ENCODE data around the gene PCSK5. TPM values are rescaled to one million over a fixed set of nuclear protein-coding genes. Genes with fewer than 3 reads are reported as not detected.

PCSK5 gene
- total RNA-seq, 4 donors from 2014 or later, result 6.5 to 24.3 (median 12.4) TPM

DNA sequence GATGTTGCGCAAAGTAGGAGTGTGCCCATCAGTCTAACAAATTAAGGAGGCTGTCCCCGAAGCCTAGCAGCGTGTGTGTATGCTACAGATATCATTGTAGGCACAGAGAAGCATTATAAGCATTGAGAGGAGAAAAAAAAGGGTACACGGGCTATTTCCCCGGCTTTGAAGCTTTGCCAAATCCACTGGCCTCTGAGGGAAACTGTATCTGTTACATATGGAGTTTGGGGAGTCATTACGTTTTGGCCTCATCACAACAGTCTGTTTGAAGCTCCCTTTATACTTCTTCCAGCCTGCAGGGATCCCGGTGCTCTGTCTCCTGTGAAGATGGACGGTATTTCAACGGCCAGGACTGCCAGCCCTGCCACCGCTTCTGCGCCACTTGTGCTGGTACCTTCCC lies 297.8 kb downstream of the PCSK5 start:
- no peaks in the 10 kb centered on the region for H3K36me3 ChIP-seq

DNA sequence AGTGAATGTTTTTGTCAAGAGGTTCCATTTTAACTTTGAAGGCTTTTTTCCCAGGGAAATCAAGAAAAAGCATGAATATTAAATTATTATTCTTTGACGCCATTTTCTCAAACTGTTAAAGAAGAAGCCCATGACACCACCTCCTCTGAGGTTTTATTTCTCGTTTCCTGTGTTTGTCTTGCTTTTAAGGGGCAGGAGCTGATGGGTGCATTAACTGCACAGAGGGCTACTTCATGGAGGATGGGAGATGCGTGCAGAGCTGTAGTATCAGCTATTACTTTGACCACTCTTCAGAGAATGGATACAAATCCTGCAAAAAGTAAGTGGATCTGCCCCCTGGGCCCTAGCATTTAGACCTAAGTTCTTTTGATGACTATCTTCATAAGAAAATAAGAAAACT lies 298.4 kb downstream of the PCSK5 start:
- DNase-seq, result no peak
- H3K27me3 ChIP-seq, result no peaks in the 10 kb centered on the region
- no peaks in the 10 kb centered on the region for H3K36me3 ChIP-seq
- no peak overlapping the region for H3K27ac ChIP-seq
- H3K9me3 ChIP-seq, result no peaks in the 10 kb centered on the region
- intact Hi-C loops (cut with DNase I; ENCODE audit: low total_unique reads), result no loop called here
- no peak overlapping the region for H3K4me3 ChIP-seq
- no peaks in the 10 kb centered on the region for H3K4me1 ChIP-seq
- TF ChIP-seq, protein P1, sequence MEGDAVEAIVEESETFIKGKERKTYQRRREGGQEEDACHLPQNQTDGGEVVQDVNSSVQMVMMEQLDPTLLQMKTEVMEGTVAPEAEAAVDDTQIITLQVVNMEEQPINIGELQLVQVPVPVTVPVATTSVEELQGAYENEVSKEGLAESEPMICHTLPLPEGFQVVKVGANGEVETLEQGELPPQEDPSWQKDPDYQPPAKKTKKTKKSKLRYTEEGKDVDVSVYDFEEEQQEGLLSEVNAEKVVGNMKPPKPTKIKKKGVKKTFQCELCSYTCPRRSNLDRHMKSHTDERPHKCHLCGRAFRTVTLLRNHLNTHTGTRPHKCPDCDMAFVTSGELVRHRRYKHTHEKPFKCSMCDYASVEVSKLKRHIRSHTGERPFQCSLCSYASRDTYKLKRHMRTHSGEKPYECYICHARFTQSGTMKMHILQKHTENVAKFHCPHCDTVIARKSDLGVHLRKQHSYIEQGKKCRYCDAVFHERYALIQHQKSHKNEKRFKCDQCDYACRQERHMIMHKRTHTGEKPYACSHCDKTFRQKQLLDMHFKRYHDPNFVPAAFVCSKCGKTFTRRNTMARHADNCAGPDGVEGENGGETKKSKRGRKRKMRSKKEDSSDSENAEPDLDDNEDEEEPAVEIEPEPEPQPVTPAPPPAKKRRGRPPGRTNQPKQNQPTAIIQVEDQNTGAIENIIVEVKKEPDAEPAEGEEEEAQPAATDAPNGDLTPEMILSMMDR (IDR thresholded peaks at IDR 0.05), result no peak
- TF ChIP-seq POLR2A (IDR thresholded peaks at IDR 0.05), result no peak

More for the DNA sequence above, 297.8 kb downstream of the PCSK5 start:
- intact Hi-C loops (cut with DNase I; ENCODE audit: low total_unique reads), result no loop called here
- no peak for DNase-seq
- Histone ChIP-seq H3K9me3 (no peaks in the 10 kb centered on the region), H3K27me3 (no peaks in the 10 kb centered on the region), H3K27ac (no peak overlapping the region), H3K4me1 (no peaks in the 10 kb centered on the region), H3K4me3 (no peak overlapping the region)
- TF ChIP-seq, protein P1 (IDR thresholded peaks at IDR 0.05), result no peak
- TF ChIP-seq POLR2A (IDR thresholded peaks at IDR 0.05), result no peak

DNA sequence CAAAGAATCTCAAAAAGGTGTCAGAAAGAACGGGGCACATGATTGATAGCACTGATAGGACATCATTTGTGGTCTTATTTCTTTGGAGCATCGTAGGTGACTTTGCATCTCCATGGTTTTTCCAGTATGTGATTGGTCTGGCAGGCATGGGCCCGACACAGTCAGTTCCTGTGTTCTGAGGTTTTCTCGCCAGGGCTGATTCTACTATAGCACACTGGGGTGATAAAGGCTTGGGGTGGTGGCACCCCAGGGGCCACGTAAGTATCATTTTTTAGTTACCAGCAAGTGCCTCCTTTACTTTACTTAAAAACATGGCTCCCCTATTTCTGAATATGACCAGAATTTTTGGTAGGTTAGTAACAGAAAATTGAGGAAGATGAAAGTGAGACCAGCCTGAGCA lies 301.0 kb downstream of the PCSK5 start:
- no peak overlapping the region for H3K4me3 ChIP-seq
- H3K4me1 ChIP-seq, result no peaks in the 10 kb centered on the region
- TF ChIP-seq POLR2A (IDR thresholded peaks at IDR 0.05), result no peak
- TF ChIP-seq, protein P1 (IDR thresholded peaks at IDR 0.05), result no peak
- DNase-seq, result no peak
- H3K27me3 ChIP-seq, result no peaks in the 10 kb centered on the region
- no peaks in the 10 kb centered on the region for H3K36me3 ChIP-seq
- H3K9me3 ChIP-seq, result no peaks in the 10 kb centered on the region
- intact Hi-C loops (cut with DNase I; ENCODE audit: low total_unique reads), result no loop called here
- H3K27ac ChIP-seq, result no peak overlapping the region

DNA sequence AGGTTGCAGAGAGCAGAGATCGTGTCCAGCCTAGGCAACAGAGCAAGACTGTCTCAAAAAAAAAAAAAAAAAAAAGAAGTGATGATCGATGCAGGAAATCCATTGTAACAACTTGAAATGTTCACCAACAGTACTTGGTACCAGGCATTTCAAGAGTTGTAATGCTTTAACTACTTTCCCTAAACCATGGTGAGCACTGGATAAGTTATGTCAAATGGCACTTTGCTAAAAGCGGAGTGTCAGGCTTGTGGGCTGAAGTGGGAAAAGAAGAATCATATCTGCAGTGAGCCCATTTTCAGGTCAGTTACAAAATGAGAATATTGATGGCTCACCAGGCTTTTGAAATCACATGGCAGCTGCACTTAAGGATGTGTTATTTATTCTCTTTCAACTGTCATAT lies 301.5 kb downstream of the PCSK5 start:
- no peaks in the 10 kb centered on the region for H3K36me3 ChIP-seq
- no peak overlapping the region for H3K4me3 ChIP-seq
- intact Hi-C loops (cut with DNase I; ENCODE audit: low total_unique reads), result no loop called here
- H3K4me1 ChIP-seq, result no peaks in the 10 kb centered on the region
- no peak overlapping the region for H3K27ac ChIP-seq
- no peak for DNase-seq
- TF ChIP-seq, protein P1 (IDR thresholded peaks at IDR 0.05), result no peak
- no peak for TF ChIP-seq POLR2A (IDR thresholded peaks at IDR 0.05)
- no peaks in the 10 kb centered on the region for H3K9me3 ChIP-seq
- no peaks in the 10 kb centered on the region for H3K27me3 ChIP-seq

DNA sequence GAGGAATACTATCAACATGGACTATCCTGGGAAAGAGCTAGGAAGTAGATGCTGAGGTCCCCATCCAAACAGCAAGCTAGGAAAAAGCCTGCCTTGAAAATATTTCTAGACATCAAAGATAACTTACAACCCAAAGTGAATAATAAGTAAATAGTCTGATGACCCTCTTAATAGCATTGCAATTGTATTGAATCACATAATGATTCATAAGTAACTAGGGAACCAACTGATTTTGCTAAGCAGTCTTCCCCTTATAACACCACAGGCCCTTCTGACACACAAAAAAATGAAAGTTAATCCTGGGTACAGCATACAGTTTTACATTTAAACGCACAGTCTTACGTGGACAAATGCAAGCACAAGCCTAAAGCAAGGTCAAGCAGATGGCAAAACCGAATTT lies 304.4 kb downstream of the PCSK5 start:
- intact Hi-C loops (cut with DNase I; ENCODE audit: low total_unique reads), result no loop called here
- H3K36me3 ChIP-seq, result no peaks in the 10 kb centered on the region
- no peaks in the 10 kb centered on the region for H3K9me3 ChIP-seq
- no peaks in the 10 kb centered on the region for H3K27me3 ChIP-seq
- DNase-seq, result no peak
- TF ChIP-seq POLR2A (IDR thresholded peaks at IDR 0.05), result no peak
- TF ChIP-seq, protein P1 (IDR thresholded peaks at IDR 0.05), result no peak
- no peak overlapping the region for H3K4me3 ChIP-seq
- H3K4me1 ChIP-seq, result no peaks in the 10 kb centered on the region
- no peak overlapping the region for H3K27ac ChIP-seq
